Measurements from ENCODE around the gene FHIP1A.

The FHIP1A gene

GRCh38 chr4:151458148-151458547 is 49.2 kb downstream of the FHIP1A start:
- DNase-seq (ENCODE audit: low read depth in 2 of 2) = no peak

Data from activated CD4-positive, alpha-beta T cell treated with anti-CD3 and anti-CD28 coated beads for 24 hours (primary cell).